ENCODE measurements around the gene FARP2. TPM values are rescaled to one million over a fixed set of nuclear protein-coding genes. Genes with fewer than 3 reads are reported as not detected.
A peak's percentile ranks its signal among the peaks of the same experiment; 100 is the strongest.

The FARP2 gene
- total RNA-seq, 4 donors from 2014 or later, result 63.3 to 86.4 (median 66.0) TPM

- WGBS, 2 donors, result 68 to 76% methylated on average over 3 of the region's 3 CpGs
- TF ChIP-seq POLR2A (IDR thresholded peaks at IDR 0.05) (no peak), CTCF (IDR thresholded peaks at IDR 0.05) (no peak)
- no peak for DNase-seq (ENCODE audit: low spot score in 2 of 2)
- H3K4me3 ChIP-seq (ENCODE audit: low read depth, poor library complexity, severe bottlenecking), result no peak overlapping the region
- intact Hi-C loops (cut with DNase I; ENCODE audit: low total_unique reads), result no loop called here
Measured at GRCh38 chr2:241352227-241352626, 3.9 kb upstream of the FARP2 start.

GRCh38 chr2:241354668-241355658, 1.1 kb upstream of the FARP2 start:
- WGBS, 2 donors, result 34 to 42% methylated on average over 15 to 26 of the region's 40 CpGs
- TF ChIP-seq CTCF (IDR thresholded peaks at IDR 0.05) (no peak), POLR2A (IDR thresholded peaks at IDR 0.05) (no peak)
- DNase-seq (ENCODE audit: low spot score in 2 of 2), result peak; percentile 85 to 95
- intact Hi-C loops (cut with DNase I; ENCODE audit: low total_unique reads), result no loop called here
- no peak overlapping the region for H3K4me3 ChIP-seq (ENCODE audit: low read depth, poor library complexity, severe bottlenecking)

- intact Hi-C loops (cut with DNase I; ENCODE audit: low total_unique reads), result no loop called here
- peak overlapping the region; percentile 70 for H3K4me3 ChIP-seq (ENCODE audit: low read depth, poor library complexity, severe bottlenecking)
- DNase-seq (ENCODE audit: low spot score in 2 of 2), result no peak
- 8 to 14% methylated on average over 5 of the region's 5 CpGs for WGBS, 2 donors
- TF ChIP-seq POLR2A (IDR thresholded peaks at IDR 0.05) (no peak), CTCF (IDR thresholded peaks at IDR 0.05) (no peak)
Measured at GRCh38 chr2:241356871-241357260, 781 bp downstream of the FARP2 start.

GRCh38 chr2:241357531-241357930, 1.4 kb downstream of the FARP2 start:
- no peak overlapping the region for H3K4me3 ChIP-seq (ENCODE audit: low read depth, poor library complexity, severe bottlenecking)
- TF ChIP-seq CTCF (IDR thresholded peaks at IDR 0.05) (no peak), POLR2A (IDR thresholded peaks at IDR 0.05) (no peak)
- no peak for DNase-seq (ENCODE audit: low spot score in 2 of 2)
- 32 to 34% methylated on average over 3 of the region's 3 CpGs for WGBS, 2 donors
- intact Hi-C loops (cut with DNase I; ENCODE audit: low total_unique reads), result no loop called here

- 81 to 83% methylated on average over 5 of the region's 5 CpGs for WGBS, 2 donors
- DNase-seq (ENCODE audit: low spot score in 2 of 2), result no peak
Measured at GRCh38 chr2:241358470-241358869, 2.4 kb downstream of the FARP2 start.

More at GRCh38 chr2:241358470-241358869, 2.4 kb downstream of the FARP2 start:
- intact Hi-C loops (cut with DNase I; ENCODE audit: low total_unique reads), result no loop called here
- no peak for TF ChIP-seq CTCF (IDR thresholded peaks at IDR 0.05)
- no peak for TF ChIP-seq POLR2A (IDR thresholded peaks at IDR 0.05)
- no peak overlapping the region for H3K4me3 ChIP-seq (ENCODE audit: low read depth, poor library complexity, severe bottlenecking)

All from lower leg skin (tissue), 4 donors.